GM12875 (cell line): ENCODE measurements around the gene KCNQ2.

Experiments
- H3K4me3 ChIP-seq: one replicate; pipeline ENCODE4 v1.5.1; 2011; ENCODE audit warnings: low read depth, low read length, control low read depth
- TF ChIP-seq, protein P1 (sequence below): IDR thresholded peaks from 2 replicates; pipeline ENCODE4 v1.5.1; 2011; ENCODE audit warnings: low read depth, mild to moderate bottlenecking, control low read depth, inconsistent platforms, low read length, moderate library complexity, borderline replicate concordance; ENCODE audit not compliant: insufficient read depth

The KCNQ2 gene

DNA sequence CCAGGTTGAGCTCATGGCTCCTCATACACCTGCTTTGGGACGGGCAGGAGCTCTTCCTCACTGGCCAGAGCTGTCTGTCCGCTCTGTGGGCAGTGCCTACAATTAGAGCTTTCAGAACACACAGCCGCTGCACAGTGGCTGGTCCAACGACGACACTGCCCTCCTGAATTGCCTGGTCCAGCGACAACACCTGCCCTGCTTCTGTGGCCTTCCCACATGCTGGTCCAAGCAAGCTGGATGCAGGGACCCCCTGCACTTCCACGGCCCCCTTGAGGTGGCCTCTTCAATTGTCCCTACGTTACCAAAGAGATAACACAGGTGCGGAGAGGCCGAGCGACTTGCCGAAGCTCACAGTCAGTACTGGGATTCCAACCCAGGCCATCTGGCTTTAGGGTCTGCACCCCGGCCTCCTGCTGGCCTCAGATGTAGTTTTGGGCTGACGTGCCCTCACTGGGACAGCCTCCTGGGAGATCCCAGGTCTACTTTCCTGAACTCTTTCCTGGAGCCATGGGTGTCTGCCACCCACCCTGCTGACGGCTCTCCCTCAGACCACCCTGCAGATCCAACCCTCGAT, 109.9 kb downstream of the KCNQ2 start:
- TF ChIP-seq, protein P1, sequence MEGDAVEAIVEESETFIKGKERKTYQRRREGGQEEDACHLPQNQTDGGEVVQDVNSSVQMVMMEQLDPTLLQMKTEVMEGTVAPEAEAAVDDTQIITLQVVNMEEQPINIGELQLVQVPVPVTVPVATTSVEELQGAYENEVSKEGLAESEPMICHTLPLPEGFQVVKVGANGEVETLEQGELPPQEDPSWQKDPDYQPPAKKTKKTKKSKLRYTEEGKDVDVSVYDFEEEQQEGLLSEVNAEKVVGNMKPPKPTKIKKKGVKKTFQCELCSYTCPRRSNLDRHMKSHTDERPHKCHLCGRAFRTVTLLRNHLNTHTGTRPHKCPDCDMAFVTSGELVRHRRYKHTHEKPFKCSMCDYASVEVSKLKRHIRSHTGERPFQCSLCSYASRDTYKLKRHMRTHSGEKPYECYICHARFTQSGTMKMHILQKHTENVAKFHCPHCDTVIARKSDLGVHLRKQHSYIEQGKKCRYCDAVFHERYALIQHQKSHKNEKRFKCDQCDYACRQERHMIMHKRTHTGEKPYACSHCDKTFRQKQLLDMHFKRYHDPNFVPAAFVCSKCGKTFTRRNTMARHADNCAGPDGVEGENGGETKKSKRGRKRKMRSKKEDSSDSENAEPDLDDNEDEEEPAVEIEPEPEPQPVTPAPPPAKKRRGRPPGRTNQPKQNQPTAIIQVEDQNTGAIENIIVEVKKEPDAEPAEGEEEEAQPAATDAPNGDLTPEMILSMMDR = no peak
- no peak overlapping the region for H3K4me3 ChIP-seq

DNA sequence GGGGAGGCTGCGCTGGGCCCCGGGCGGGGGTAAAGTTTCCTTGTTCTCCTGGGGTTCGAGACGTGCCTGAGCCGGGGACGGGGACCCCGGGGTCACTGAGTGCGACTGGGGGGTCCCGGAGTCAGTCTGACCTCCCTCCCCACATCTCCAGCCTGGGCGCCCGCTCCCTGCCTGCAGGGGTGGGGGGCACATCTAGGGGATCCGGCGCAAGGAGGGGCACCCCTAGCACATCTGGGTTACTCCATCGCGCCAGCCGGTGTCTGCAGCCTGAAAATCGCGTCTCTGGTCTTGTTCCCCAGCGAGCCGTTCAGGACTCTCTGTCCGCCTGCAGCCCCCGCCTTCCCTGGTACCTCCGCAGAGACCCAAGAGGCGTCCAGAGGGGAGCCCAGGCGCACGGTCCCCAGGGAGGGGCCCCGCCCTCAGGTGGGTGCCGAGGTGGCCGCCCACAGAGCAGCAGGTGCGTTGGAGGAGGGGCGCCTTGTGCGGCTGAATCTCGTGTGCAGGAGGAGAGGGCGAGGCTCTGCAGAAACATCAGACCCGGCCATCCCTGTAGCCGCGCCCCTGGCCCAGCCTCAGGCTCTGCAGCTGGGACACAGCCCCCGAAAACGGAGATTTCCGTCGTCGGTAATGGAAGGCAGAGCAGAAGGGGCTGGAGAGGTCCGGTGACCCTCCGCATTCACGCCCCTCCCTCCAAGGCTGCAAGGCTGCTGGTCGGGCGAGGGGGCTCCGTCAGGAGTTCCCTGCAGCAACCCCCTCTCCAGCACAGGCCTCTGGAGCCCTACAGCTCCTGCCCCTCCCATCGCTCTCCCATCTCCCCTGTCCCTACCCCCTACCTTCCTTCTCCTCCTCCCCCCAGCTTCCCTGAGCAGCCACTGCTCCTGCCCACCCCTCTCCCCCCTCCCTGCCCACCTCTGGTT, 110.7 kb downstream of the KCNQ2 start:
- TF ChIP-seq, protein P1 = no peak

DNA sequence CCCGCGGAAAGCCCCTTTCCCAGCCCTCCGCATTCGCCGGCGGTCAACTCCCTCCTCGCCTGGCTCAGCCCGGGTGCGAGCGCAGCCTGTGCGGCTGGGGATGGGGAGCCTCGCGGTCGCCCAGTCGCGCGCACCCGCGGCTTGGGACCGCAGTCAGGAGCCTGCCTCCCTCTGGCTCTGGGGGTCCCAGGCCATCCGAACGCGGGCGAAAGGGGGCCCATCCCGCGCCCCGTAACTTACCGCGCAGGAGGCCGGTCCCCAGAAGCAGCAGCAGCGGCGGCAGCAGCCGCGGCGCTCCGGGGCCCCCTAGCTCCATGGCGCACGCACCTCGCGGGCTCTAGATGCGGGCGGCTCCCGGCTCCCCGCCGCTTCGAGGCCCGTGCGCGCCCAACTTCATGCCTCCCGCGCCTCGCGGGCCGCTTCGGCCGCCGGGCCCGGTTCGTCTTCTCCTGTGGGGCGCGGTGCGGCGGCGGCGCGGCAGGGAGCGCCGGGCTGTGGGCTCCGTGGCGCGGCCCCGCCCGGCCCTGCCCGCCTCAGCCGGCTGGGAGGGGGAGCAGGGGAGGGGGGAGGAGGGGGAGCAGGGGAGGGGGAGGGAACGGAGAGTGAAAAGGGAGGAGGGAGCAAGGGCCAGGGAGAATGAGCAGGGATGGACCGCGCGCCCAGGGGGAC, 111.5 kb downstream of the KCNQ2 start, which contains the start of gene CHRNA4:
Gene CHRNA4, minus strand, starts transcription at position 500 of the 669 bp plus-strand sequence. Its CDS starts 184 bp downstream, at position 316.
- TF ChIP-seq, protein P1 = no peak
- no peak within 1 kb of the TSS for H3K4me3 ChIP-seq

More for the DNA sequence above, 110.7 kb downstream of the KCNQ2 start:
- no peak overlapping the region for H3K4me3 ChIP-seq

DNA sequence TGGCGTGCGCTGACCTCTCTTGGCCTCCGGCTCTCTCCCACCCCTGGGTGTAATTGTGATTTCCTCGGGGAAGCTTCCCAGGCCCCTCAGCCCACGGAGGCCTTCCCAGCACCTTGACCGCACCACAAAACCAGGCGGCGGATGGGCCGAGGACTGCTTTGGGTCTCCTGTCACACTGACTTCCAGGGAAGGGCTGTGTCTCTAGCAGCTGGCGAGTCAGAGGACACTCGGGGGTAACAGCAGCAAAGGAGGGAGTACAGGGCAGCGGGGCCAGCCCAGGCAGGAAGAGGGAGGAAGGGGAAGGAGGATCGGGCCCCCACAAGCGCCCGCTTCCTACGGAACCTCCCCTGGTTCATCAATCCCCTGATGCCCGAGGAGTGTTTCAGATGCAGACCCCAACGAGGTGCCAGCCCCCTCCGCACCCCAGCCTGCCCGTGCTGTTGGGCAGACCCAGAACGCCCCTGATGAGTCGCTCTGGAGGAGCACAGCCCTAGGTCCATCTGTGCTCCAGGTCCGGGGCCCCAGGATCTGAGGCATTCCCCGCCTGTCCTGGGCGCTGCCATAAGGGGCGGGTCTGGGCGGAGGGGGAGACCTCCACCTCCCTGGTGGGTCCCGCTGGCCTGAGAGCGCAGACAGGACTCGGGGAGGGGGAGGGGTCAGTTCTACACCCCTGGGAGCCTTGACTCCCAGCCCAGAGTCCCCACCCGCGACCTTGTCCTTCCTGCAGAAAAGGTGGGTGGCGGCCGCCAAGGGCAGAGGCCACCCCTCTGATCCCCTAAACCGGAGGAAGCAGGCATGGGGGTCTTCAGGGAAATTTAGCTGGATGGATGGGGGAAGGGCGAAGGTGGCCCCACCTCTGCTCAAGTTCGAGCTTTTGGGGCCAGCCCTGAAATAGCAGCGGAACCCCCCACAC, 112.3 kb downstream of the KCNQ2 start:
- H3K4me3 ChIP-seq = no peak overlapping the region
- TF ChIP-seq, protein P1 = no peak

DNA sequence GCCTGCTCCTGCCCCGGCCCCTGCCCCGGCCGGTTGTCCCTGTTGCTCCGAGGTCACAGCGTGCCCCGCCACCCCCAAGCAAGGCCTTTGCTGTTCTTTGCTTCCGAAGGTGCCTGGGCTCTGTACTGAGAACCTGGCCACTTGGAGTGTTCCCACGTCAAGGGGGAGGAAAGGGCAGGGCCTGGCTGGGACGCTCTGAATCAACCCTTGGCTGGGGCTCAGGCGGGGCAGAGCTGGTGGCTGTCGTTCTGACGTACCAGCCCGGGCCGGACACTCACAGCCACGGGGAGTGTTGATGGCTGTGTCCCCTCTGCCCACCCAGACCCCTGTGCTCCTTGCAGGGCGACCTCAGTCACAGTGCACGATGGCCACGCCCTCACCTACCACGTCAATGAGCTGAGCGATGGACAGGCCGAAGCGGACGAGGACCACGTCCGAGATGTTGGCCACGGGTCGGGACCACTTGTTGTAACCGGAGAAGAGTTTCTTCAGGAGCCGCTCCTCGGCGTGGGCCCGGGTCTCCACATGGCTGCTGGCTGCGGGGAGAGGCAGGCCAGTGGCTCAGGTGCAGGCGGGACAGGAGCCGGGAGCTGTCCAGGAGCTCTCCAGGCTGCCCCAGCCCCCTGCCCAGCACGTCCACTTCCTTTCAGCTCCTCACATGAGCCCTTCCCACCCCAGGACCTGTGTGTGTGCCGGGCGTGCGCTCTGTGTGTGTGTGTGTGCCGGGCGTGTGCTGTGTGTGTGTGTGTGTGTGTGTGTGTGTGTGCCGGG, 113.1 kb downstream of the KCNQ2 start:
- TF ChIP-seq, protein P1 = no peak

More for the DNA sequence above, 113.1 kb downstream of the KCNQ2 start:
- no peak overlapping the region for H3K4me3 ChIP-seq
